K562 (cell line): ENCODE data around the gene UTS2R. TPM values are rescaled to one million over a fixed set of nuclear protein-coding genes. Genes with fewer than 3 reads are reported as not detected.

Source experiments
- ARNT ChIP-seq, 2 experiments: fragments of 450-650 bp; IDR thresholded peaks; 2 replicates each; pipeline ENCODE4 v1.6.1; 2016; ENCODE audit warnings: mild to moderate bottlenecking in 1 of 2
- CCAR2 ChIP-seq: fragments of 200-400 bp; formaldehyde crosslinking; IDR thresholded peaks from 2 replicates; pipeline ENCODE4 v1.6.1; 2017; ENCODE audit warnings: mild to moderate bottlenecking, low read depth, low read length
- CHD1 ChIP-seq: fragments of 200-600 bp; sonication (generic); IDR thresholded peaks from one replicate; pipeline ENCODE4 v1.6.1; 2012; ENCODE audit warnings: mild to moderate bottlenecking, moderate library complexity, low read length, inconsistent platforms
- CHD7 ChIP-seq: fragments of 200-600 bp; sonication (generic); IDR thresholded peaks from one replicate; pipeline ENCODE4 v1.6.1; 2012; ENCODE audit warnings: mild to moderate bottlenecking, low read depth, low read length, inconsistent platforms
- NKRF ChIP-seq: fragments of 450-650 bp; IDR thresholded peaks from 2 replicates; pipeline ENCODE4 v1.6.1; 2016; ENCODE audit warnings: borderline replicate concordance
- PHTF2 ChIP-seq: fragments of 250-450 bp; sonication (Bioruptor Pico); IDR thresholded peaks from 2 replicates; pipeline ENCODE4 v1.5.0; 2021; ENCODE audit warnings: mild to moderate bottlenecking
- RNF219 ChIP-seq: fragments of 250-450 bp; sonication (Bioruptor Pico); IDR thresholded peaks from 2 replicates; pipeline ENCODE4 v1.5.0; 2022; ENCODE audit warnings: mild to moderate bottlenecking
- SAP30 ChIP-seq: fragments of 200-600 bp; sonication (generic); IDR thresholded peaks from 2 replicates; pipeline ENCODE4 v1.6.1; 2012; ENCODE audit warnings: borderline replicate concordance, low read depth, mild to moderate bottlenecking, moderate library complexity, low read length, control low read depth, inconsistent platforms; ENCODE audit not compliant: insufficient read depth, poor library complexity, severe bottlenecking
- STAT5B ChIP-seq: fragments of 250-450 bp; sonication (Bioruptor Pico); IDR thresholded peaks from 2 replicates; pipeline ENCODE4 v1.8.0; 2021; ENCODE audit warnings: mild to moderate bottlenecking, inconsistent platforms
- TRIM28 ChIP-seq: fragments of 450-650 bp; IDR thresholded peaks from 2 replicates; pipeline ENCODE4 v1.6.1; 2017
- ZNF133 ChIP-seq: fragments of 250-450 bp; sonication (Bioruptor Pico); IDR thresholded peaks from 2 replicates; pipeline ENCODE4 v1.4.0; 2020; ENCODE audit warnings: mild to moderate bottlenecking
- polyA plus RNA-seq, 8 experiments: library from polyadenylated mRNA; depleted of rRNA in 4 of 8; stranded (reverse) in 5 of 8; unstranded in 3 of 8; fragments of >200 nt; fragmentation: Nextera tagmentation in 2 of 8; fragmentation: Illumina TruSeq in 1 of 8; extraction: Ambion mirVana in 2 of 8; extraction: Trizol in 1 of 8; gene quantifications; 2 replicates each; pipeline versions ENCODE4 v1.2.1 to v1.2.3, GENCODE V29; 2011 to 2014; ENCODE audit warnings: inconsistent platforms in 1 of 8, missing spikeins in 1 of 8
- total RNA-seq, 7 experiments: library from RNA; depleted of rRNA in 6 of 7; stranded (reverse); fragments of >200 nt in 6 of 7; fragmentation: Illumina TruSeq in 2 of 7; extraction: Trizol in 2 of 7; gene quantifications; 2 replicates each; pipeline versions ENCODE4 v1.2.1 to v1.2.3, GENCODE V29; 2011 to 2021; ENCODE audit warnings: low replicate concordance in 1 of 7

UTS2R gene
- total and polyA plus RNA-seq, 9 of the 15 experiments (the other 6 are each of a cell fraction or from before 2014, with no cell fraction given), result 0.22 TPM; not detected in 8

GRCh38 chr17:82345151-82345976 is 26.2 kb upstream of the UTS2R start (continued):
- no peak for TF ChIP-seq SAP30
- TF ChIP-seq PHTF2 (CRISPR knock-in tag), result no peak
- no peak for TF ChIP-seq CHD7
- TF ChIP-seq CCAR2, result no peak
- no peak for TF ChIP-seq ZNF133 (CRISPR knock-in tag)
- TF ChIP-seq TRIM28, result peak; percentile 57
- TF ChIP-seq RNF219 (CRISPR knock-in tag), result no peak
- peak; percentile 95 to 100 for TF ChIP-seq ARNT (IDR thresholded peaks at IDR 0.05)
- TF ChIP-seq CHD1, result peak; percentile 46
- no peak for TF ChIP-seq STAT5B (CRISPR knock-in tag)
- TF ChIP-seq NKRF, result peak; percentile 67; the same call in 1 of the 2 replicates
